ENCODE data around the gene C22orf31. TPM values are rescaled to one million over a fixed set of nuclear protein-coding genes. Genes with fewer than 3 reads are reported as not detected.
A peak's percentile ranks its signal among the peaks of the same experiment; 100 is the strongest.

Gene C22orf31
- total RNA-seq, 1 donor from 2014 or later: not detected

GRCh38 chr22:29078036-29078868, 16.6 kb upstream of the C22orf31 start:
- H3K9me3 Mint-ChIP-seq: no peaks in the 10 kb centered on the region
- intact Hi-C loops (cut with micrococcal nuclease): no loop called here

GRCh38 chr22:29074276-29074772, 12.7 kb upstream of the C22orf31 start:
- intact Hi-C loops (cut with micrococcal nuclease): no loop called here
- no peaks in the 10 kb centered on the region for H3K36me3 Mint-ChIP-seq (ENCODE audit: low read depth)
- DNase-seq (ENCODE audit: low spot score): no peak
- peaks cover 18% of the 10 kb centered on the region for H3K4me1 Mint-ChIP-seq (ENCODE audit: low read depth)
- peaks cover 74% of the 10 kb centered on the region for H3K27me3 Mint-ChIP-seq (ENCODE audit: insufficient read depth)
- no peaks in the 10 kb centered on the region for H3K9me3 Mint-ChIP-seq
- no peak overlapping the region for H3K27ac Mint-ChIP-seq
- H3K4me3 Mint-ChIP-seq: peak overlapping the region; percentile 66

More at GRCh38 chr22:29078036-29078868, 16.6 kb upstream of the C22orf31 start:
- no peak overlapping the region for H3K4me3 Mint-ChIP-seq
- no peak for DNase-seq (ENCODE audit: low spot score)
- H3K36me3 Mint-ChIP-seq (ENCODE audit: low read depth): no peaks in the 10 kb centered on the region
- H3K4me1 Mint-ChIP-seq (ENCODE audit: low read depth): no peaks in the 10 kb centered on the region
- H3K27me3 Mint-ChIP-seq (ENCODE audit: insufficient read depth): peaks cover 60% of the 10 kb centered on the region
- no peak overlapping the region for H3K27ac Mint-ChIP-seq

GRCh38 chr22:29073618-29074275, 12.1 kb upstream of the C22orf31 start:
- H3K27me3 Mint-ChIP-seq (ENCODE audit: insufficient read depth): peaks cover 74% of the 10 kb centered on the region
- DNase-seq (ENCODE audit: low spot score): no peak
- intact Hi-C loops (cut with micrococcal nuclease): loop anchor here (2.0 kb wide), 1 partner anchor 333 kb away; the partner anchor contains the start of gene CHEK2
- peaks cover 18% of the 10 kb centered on the region for H3K4me1 Mint-ChIP-seq (ENCODE audit: low read depth)
- no peaks in the 10 kb centered on the region for H3K36me3 Mint-ChIP-seq (ENCODE audit: low read depth)
- no peak overlapping the region for H3K27ac Mint-ChIP-seq
- no peaks in the 10 kb centered on the region for H3K9me3 Mint-ChIP-seq
- H3K4me3 Mint-ChIP-seq: peak overlapping the region; percentile 66

GRCh38 chr22:29072979-29073617, 11.5 kb upstream of the C22orf31 start, which contains the start of gene KREMEN1:
TSS of gene KREMEN1 (plus strand) at chr22:29073035. CDS start at chr22:29073131, 96 bp downstream.
- intact Hi-C loops (cut with micrococcal nuclease): loop anchor here (1.0 to 2.0 kb wide), 2 partner anchors 190 to 332 kb away; partner anchors contain the start of genes CHEK2 and ZNRF3
- DNase-seq (ENCODE audit: low spot score): no peak
- Mint-ChIP-seq H3K27me3 (ENCODE audit: insufficient read depth) (peaks cover 71% of the 10 kb centered on the region), H3K36me3 (ENCODE audit: low read depth) (no peaks in the 10 kb centered on the region), H3K4me3 (peak within 1 kb of the TSS; percentile 68), H3K9me3 (no peaks in the 10 kb centered on the region), H3K4me1 (ENCODE audit: low read depth) (peaks cover 18% of the 10 kb centered on the region), H3K27ac (no peak within 1 kb of the TSS)

- intact Hi-C loops (cut with micrococcal nuclease): loop anchor here (1.0 to 2.0 kb wide), 2 partner anchors 189 to 332 kb away; partner anchors contain the start of genes CHEK2 and ZNRF3
- Mint-ChIP-seq H3K4me3 (peak overlapping the region; percentile 68), H3K27me3 (ENCODE audit: insufficient read depth) (peaks cover 65% of the 10 kb centered on the region), H3K36me3 (ENCODE audit: low read depth) (no peaks in the 10 kb centered on the region), H3K9me3 (no peaks in the 10 kb centered on the region), H3K27ac (no peak overlapping the region), H3K4me1 (ENCODE audit: low read depth) (peaks cover 18% of the 10 kb centered on the region)
- peak; percentile 77 for DNase-seq (ENCODE audit: low spot score)
Measured at GRCh38 chr22:29072193-29072978, 10.8 kb upstream of the C22orf31 start.

GRCh38 chr22:29071261-29072045, 9.8 kb upstream of the C22orf31 start:
- no peaks in the 10 kb centered on the region for H3K36me3 Mint-ChIP-seq (ENCODE audit: low read depth)

GRCh38 chr22:29070490-29070889, 8.9 kb upstream of the C22orf31 start:
- no peaks in the 10 kb centered on the region for H3K36me3 Mint-ChIP-seq (ENCODE audit: low read depth)
- H3K4me3 Mint-ChIP-seq: no peak overlapping the region
- intact Hi-C loops (cut with micrococcal nuclease): no loop called here
- peak overlapping the region; percentile 1 for H3K27ac Mint-ChIP-seq
- no peak for DNase-seq (ENCODE audit: low spot score)
- H3K27me3 Mint-ChIP-seq (ENCODE audit: insufficient read depth): peaks cover 60% of the 10 kb centered on the region
- peaks cover 18% of the 10 kb centered on the region for H3K4me1 Mint-ChIP-seq (ENCODE audit: low read depth)
- no peaks in the 10 kb centered on the region for H3K9me3 Mint-ChIP-seq

More at GRCh38 chr22:29071261-29072045, 9.8 kb upstream of the C22orf31 start:
- DNase-seq (ENCODE audit: low spot score): peak; percentile 19
- H3K4me3 Mint-ChIP-seq: peak overlapping the region; percentile 79
- H3K4me1 Mint-ChIP-seq (ENCODE audit: low read depth): peaks cover 18% of the 10 kb centered on the region
- peaks cover 64% of the 10 kb centered on the region for H3K27me3 Mint-ChIP-seq (ENCODE audit: insufficient read depth)
- H3K27ac Mint-ChIP-seq: peak overlapping the region; percentile 72
- intact Hi-C loops (cut with micrococcal nuclease): loop anchor here (1.0 to 2.0 kb wide), 2 partner anchors 188 to 331 kb away; partner anchors contain the start of genes CHEK2 and ZNRF3
- H3K9me3 Mint-ChIP-seq: no peaks in the 10 kb centered on the region

- no peaks in the 10 kb centered on the region for H3K36me3 Mint-ChIP-seq (ENCODE audit: low read depth)
- no peak overlapping the region for H3K27ac Mint-ChIP-seq
- peaks cover 55% of the 10 kb centered on the region for H3K27me3 Mint-ChIP-seq (ENCODE audit: insufficient read depth)
- intact Hi-C loops (cut with micrococcal nuclease): no loop called here
- no peak for DNase-seq (ENCODE audit: low spot score)
- peaks cover 18% of the 10 kb centered on the region for H3K4me1 Mint-ChIP-seq (ENCODE audit: low read depth)
- H3K9me3 Mint-ChIP-seq: no peaks in the 10 kb centered on the region
- H3K4me3 Mint-ChIP-seq: no peak overlapping the region
Measured at GRCh38 chr22:29069463-29069862, 7.8 kb upstream of the C22orf31 start.

- DNase-seq (ENCODE audit: low spot score): no peak
- Mint-ChIP-seq H3K4me3 (no peak overlapping the region), H3K9me3 (no peaks in the 10 kb centered on the region), H3K27ac (no peak overlapping the region), H3K36me3 (ENCODE audit: low read depth) (no peaks in the 10 kb centered on the region), H3K27me3 (ENCODE audit: insufficient read depth) (peaks cover 51% of the 10 kb centered on the region), H3K4me1 (ENCODE audit: low read depth) (peaks cover under 1% of the 10 kb centered on the region)
- intact Hi-C loops (cut with micrococcal nuclease): no loop called here
Measured at GRCh38 chr22:29065468-29066190, 4.0 kb upstream of the C22orf31 start.

GRCh38 chr22:29062286-29062821, 723 bp upstream of the C22orf31 start:
- intact Hi-C loops (cut with micrococcal nuclease): no loop called here
- Mint-ChIP-seq H3K36me3 (ENCODE audit: low read depth) (no peaks in the 10 kb centered on the region), H3K27ac (no peak overlapping the region), H3K4me1 (ENCODE audit: low read depth) (no peaks in the 10 kb centered on the region), H3K27me3 (ENCODE audit: insufficient read depth) (peaks cover 49% of the 10 kb centered on the region), H3K9me3 (no peaks in the 10 kb centered on the region), H3K4me3 (no peak overlapping the region)
- no peak for DNase-seq (ENCODE audit: low spot score)

- H3K36me3 Mint-ChIP-seq (ENCODE audit: low read depth): no peaks in the 10 kb centered on the region
- H3K27ac Mint-ChIP-seq: no peak overlapping the region
- H3K4me3 Mint-ChIP-seq: no peak overlapping the region
- no peaks in the 10 kb centered on the region for H3K4me1 Mint-ChIP-seq (ENCODE audit: low read depth)
- DNase-seq (ENCODE audit: low spot score): no peak
- peaks cover 46% of the 10 kb centered on the region for H3K27me3 Mint-ChIP-seq (ENCODE audit: insufficient read depth)
- H3K9me3 Mint-ChIP-seq: no peaks in the 10 kb centered on the region
- intact Hi-C loops (cut with micrococcal nuclease): no loop called here
Measured at GRCh38 chr22:29060931-29061330, 700 bp downstream of the C22orf31 start.
